Measurements from ENCODE around the gene MAPRE3.

Gene MAPRE3

GRCh38 chr2:26975102-26975501 is 4.7 kb downstream of the MAPRE3 start:
- DNase-seq (ENCODE audit: low read depth): no peak
- no peak overlapping the region for H3K4me3 ChIP-seq (ENCODE audit: low read length)
- TF ChIP-seq, protein P1, sequence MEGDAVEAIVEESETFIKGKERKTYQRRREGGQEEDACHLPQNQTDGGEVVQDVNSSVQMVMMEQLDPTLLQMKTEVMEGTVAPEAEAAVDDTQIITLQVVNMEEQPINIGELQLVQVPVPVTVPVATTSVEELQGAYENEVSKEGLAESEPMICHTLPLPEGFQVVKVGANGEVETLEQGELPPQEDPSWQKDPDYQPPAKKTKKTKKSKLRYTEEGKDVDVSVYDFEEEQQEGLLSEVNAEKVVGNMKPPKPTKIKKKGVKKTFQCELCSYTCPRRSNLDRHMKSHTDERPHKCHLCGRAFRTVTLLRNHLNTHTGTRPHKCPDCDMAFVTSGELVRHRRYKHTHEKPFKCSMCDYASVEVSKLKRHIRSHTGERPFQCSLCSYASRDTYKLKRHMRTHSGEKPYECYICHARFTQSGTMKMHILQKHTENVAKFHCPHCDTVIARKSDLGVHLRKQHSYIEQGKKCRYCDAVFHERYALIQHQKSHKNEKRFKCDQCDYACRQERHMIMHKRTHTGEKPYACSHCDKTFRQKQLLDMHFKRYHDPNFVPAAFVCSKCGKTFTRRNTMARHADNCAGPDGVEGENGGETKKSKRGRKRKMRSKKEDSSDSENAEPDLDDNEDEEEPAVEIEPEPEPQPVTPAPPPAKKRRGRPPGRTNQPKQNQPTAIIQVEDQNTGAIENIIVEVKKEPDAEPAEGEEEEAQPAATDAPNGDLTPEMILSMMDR (conservative IDR thresholded peaks at IDR 0.05; ENCODE audit: low read length): no peak

- no peak for DNase-seq (ENCODE audit: low read depth)
- no peak overlapping the region for H3K4me3 ChIP-seq (ENCODE audit: low read length)
- TF ChIP-seq, protein P1 (conservative IDR thresholded peaks at IDR 0.05; ENCODE audit: low read length): no peak
Observed at GRCh38 chr2:26975656-26976055, 5.2 kb downstream of the MAPRE3 start.

GRCh38 chr2:26976237-26976636 is 5.8 kb downstream of the MAPRE3 start:
- TF ChIP-seq, protein P1 (conservative IDR thresholded peaks at IDR 0.05; ENCODE audit: low read length): no peak
- H3K4me3 ChIP-seq (ENCODE audit: low read length): no peak overlapping the region
- peak; percentile 89 for DNase-seq (ENCODE audit: low read depth)

DNA sequence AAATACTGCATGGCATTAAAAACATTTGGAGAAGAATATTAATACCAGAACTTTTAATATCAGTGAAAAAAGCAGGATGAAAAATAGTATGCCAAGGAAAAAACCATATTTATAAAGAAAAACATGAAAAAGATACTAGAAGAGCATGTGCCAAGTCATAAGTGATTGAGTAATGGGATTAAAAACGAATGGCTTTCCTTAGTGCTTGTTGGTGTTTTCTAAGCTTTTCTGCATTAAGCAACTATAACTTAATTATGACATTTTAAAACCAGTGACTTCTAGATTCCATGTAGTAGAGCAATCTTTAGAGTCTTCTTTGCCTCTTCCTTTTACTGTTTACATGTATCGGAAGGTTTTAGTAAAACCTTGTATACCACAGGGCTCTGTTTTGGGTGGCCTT is 6.6 kb downstream of the MAPRE3 start:
- TF ChIP-seq, protein P1 (conservative IDR thresholded peaks at IDR 0.05; ENCODE audit: low read length): no peak
- no peak overlapping the region for H3K4me3 ChIP-seq (ENCODE audit: low read length)

DNA sequence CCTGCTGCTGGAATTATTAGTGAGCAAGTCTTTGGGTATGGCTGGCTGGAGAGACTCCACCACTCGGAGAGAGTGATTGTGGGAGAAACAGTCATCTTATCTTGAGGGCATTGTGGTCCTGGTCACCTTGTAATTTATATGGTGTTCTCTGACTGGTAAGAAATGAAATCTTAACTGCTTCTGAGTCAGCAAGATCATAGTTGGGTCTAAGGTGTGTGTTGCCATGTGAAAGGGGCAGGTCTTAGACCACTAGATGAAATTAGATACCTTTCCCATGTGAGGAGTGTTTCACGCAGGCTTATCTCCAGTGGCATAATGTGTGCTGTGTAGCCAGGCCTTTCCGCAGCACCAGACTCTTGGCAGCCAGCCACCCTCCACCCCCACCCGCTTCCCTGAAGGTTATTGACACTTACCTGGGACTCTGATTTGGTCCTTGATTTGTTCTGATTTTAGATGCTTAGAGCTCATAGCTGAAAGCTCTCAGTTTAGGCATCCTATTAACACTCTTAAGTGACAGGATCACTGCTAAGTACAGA is 7.7 kb downstream of the MAPRE3 start:
- no peak overlapping the region for H3K4me3 ChIP-seq (ENCODE audit: low read length)
- TF ChIP-seq, protein P1 (conservative IDR thresholded peaks at IDR 0.05; ENCODE audit: low read length): no peak
- no peak for DNase-seq (ENCODE audit: low read depth)

More for the DNA sequence above, 6.6 kb downstream of the MAPRE3 start:
- no peak for DNase-seq (ENCODE audit: low read depth)

DNA sequence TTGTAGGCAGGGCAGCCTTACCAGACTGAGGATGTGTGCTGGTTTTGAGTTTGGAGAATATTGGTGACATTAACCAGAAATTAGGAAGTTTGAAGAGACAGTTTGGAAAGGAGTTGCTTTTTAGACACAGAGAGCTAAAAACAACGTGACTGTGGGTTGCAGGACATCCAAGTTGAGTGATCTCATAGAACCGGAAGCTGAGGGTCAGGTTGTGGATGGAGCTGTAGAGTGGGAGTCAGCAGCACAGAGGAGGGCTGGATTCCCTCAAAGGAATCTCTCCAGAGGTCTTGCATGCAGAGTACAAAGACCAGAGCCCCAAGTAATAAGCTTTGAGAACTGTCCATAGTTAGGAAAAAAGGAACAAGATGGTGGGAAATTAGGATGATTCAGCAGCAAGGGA is 9.3 kb downstream of the MAPRE3 start:
- TF ChIP-seq, protein P1 (conservative IDR thresholded peaks at IDR 0.05; ENCODE audit: low read length): no peak
- no peak overlapping the region for H3K4me3 ChIP-seq (ENCODE audit: low read length)
- no peak for DNase-seq (ENCODE audit: low read depth)

- no peak overlapping the region for H3K4me3 ChIP-seq (ENCODE audit: low read length)
- DNase-seq (ENCODE audit: low read depth): no peak
- TF ChIP-seq, protein P1 (conservative IDR thresholded peaks at IDR 0.05; ENCODE audit: low read length): no peak
Observed at GRCh38 chr2:26980971-26981370, 10.5 kb downstream of the MAPRE3 start.

Measured in AG10803 (cell line).